ENCODE measurements around the gene FTO. TPM values are rescaled to one million over a fixed set of nuclear protein-coding genes. Genes with fewer than 3 reads are reported as not detected.

FTO gene
- total RNA-seq, 1 experiment from 2014 or later, result 57.4 TPM

GRCh38 chr16:54055864-54056263 lies 351.9 kb downstream of the FTO start (continued):
- TF ChIP-seq ATF1 (CRISPR knock-in tag; IDR thresholded peaks at IDR 0.05), result no peak
- no peak for TF ChIP-seq ATF6 (CRISPR knock-in tag; IDR thresholded peaks at IDR 0.05)
- no peak for TF ChIP-seq ETV6 (CRISPR knock-in tag; IDR thresholded peaks at IDR 0.05)

- ChIA-PET POLR2A (no interaction called here), CTCF (no interaction called here)
- Mint-ChIP-seq H3K36me3 (no peaks in the 10 kb centered on the region), H3K27me3 (ENCODE audit: low read depth) (no peaks in the 10 kb centered on the region; the same call in 1 of the 2 replicates), H3K4me3 (no peak overlapping the region), H3K9me3 (no peaks in the 10 kb centered on the region), H3K27ac (no peak overlapping the region), H3K4me1 (peaks cover 15% of the 10 kb centered on the region)
- TF ChIP-seq E2F5 (CRISPR knock-in tag; IDR thresholded peaks at IDR 0.05) (no peak), ZNF396 (CRISPR knock-in tag; IDR thresholded peaks at IDR 0.05; ENCODE audit: borderline replicate concordance) (no peak), EMX1 (CRISPR knock-in tag; IDR thresholded peaks at IDR 0.05) (no peak), E2F4 (CRISPR knock-in tag; IDR thresholded peaks at IDR 0.05; ENCODE audit: borderline replicate concordance, low read depth) (no peak), MXD4 (CRISPR knock-in tag; IDR thresholded peaks at IDR 0.05; ENCODE audit: borderline replicate concordance) (no peak), ZMAT4 (CRISPR knock-in tag; IDR thresholded peaks at IDR 0.05) (no peak), MYBL2 (CRISPR knock-in tag; IDR thresholded peaks at IDR 0.05) (no peak), ELF4 (CRISPR knock-in tag; IDR thresholded peaks at IDR 0.05; ENCODE audit: low read depth) (no peak)
- ATAC-seq, result no peak
- DNase-seq (ENCODE audit: low spot score), result no peak
These were observed 353.0 kb downstream of the FTO start for GRCh38 chr16:54056921-54057320.

GRCh38 chr16:54059319-54059718 lies 355.4 kb downstream of the FTO start:
- ChIA-PET CTCF (no interaction called here), POLR2A (no interaction called here)
- Mint-ChIP-seq H3K9me3 (no peaks in the 10 kb centered on the region), H3K27ac (no peak overlapping the region), H3K27me3 (ENCODE audit: low read depth) (no peaks in the 10 kb centered on the region; the same call in 1 of the 2 replicates), H3K36me3 (no peaks in the 10 kb centered on the region), H3K4me3 (no peak overlapping the region), H3K4me1 (peaks cover 30% of the 10 kb centered on the region)
- DNase-seq (ENCODE audit: low spot score) (no peak), ATAC-seq (no peak)
- no peak for TF ChIP-seq GTF2I (CRISPR knock-in tag; conservative IDR thresholded peaks at IDR 0.05)
- no peak for TF ChIP-seq MYBL2 (CRISPR knock-in tag; IDR thresholded peaks at IDR 0.05)
- no peak for TF ChIP-seq FOXJ3 (CRISPR knock-in tag; IDR thresholded peaks at IDR 0.05; ENCODE audit: borderline replicate concordance)
- TF ChIP-seq IRF2 (CRISPR knock-in tag; IDR thresholded peaks at IDR 0.05; ENCODE audit: borderline replicate concordance, low read depth), result no peak

- POLR2A ChIA-PET, result no interaction called here
- no peak overlapping the region for H3K27ac Mint-ChIP-seq
- no peaks in the 10 kb centered on the region for H3K9me3 Mint-ChIP-seq
- no peak overlapping the region for H3K4me3 Mint-ChIP-seq
- no peaks in the 10 kb centered on the region; the same call in 1 of the 2 replicates for H3K27me3 Mint-ChIP-seq (ENCODE audit: low read depth)
- H3K4me1 Mint-ChIP-seq, result peaks cover 27% of the 10 kb centered on the region
- no peak for DNase-seq (ENCODE audit: low spot score)
- no peaks in the 10 kb centered on the region for H3K36me3 Mint-ChIP-seq
- CTCF ChIA-PET, result no interaction called here
- no peak for ATAC-seq
- no peak for TF ChIP-seq FOXP4 (CRISPR knock-in tag; IDR thresholded peaks at IDR 0.05)
- no peak for TF ChIP-seq GABPB1 (CRISPR knock-in tag; IDR thresholded peaks at IDR 0.05)
- TF ChIP-seq ZNF416 (CRISPR knock-in tag; IDR thresholded peaks at IDR 0.05), result no peak
- no peak for TF ChIP-seq TEAD4 (CRISPR knock-in tag; IDR thresholded peaks at IDR 0.05)
- no peak for TF ChIP-seq NFATC4 (CRISPR knock-in tag; IDR thresholded peaks at IDR 0.05)
- no peak for TF ChIP-seq JUN (CRISPR knock-in tag; IDR thresholded peaks at IDR 0.05)
- no peak for TF ChIP-seq CTCF (IDR thresholded peaks at IDR 0.05)
These were observed 356.9 kb downstream of the FTO start for GRCh38 chr16:54060599-54061421.
